Measurements from ENCODE around the gene RNF144A. TPM values are rescaled to one million over a fixed set of nuclear protein-coding genes. Genes with fewer than 3 reads are reported as not detected.

Gene RNF144A
- total and polyA plus RNA-seq, 2 donors (not counting 3 experiments of a cell fraction or from before 2014, with no cell fraction given) = 9.7 to 28.8 TPM

DNA sequence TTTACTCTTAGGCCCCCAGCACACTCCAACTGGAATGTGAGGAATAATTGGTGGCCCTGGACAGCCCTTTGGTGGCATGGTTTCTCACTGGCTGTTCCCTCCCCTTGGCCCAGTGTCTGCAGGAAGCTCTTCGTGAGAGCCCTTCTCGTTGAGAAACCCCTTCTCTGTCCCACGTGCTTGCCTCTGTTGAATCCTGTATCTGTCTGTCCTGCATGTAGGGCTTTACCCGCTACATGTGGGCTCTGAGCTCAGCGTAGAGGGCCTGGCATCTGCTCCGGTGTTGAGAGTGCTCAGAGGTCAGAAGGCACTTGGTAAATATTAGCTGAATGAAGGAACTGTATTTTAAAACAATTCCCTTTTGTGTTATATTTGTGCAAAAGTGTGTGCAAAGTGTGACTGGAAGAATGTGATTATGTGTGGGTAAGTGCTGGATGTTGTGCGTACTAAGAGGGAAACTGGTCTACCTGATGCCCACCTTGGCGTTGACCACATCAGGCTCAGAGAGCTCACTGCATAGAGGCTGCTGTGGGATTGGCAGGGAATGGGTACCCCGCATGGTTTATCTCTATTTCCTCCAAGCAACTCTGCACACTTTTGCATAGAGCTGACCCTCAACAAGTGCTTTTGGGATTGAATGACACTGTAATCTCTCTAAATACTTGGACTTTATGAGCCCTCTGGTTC lies 40.0 kb downstream of the RNF144A start:
- no peak for DNase-seq (ENCODE audit: low read depth, low spot score)
- no peaks in the 10 kb centered on the region for H4K20me1 ChIP-seq (replicated peaks; ENCODE audit: control insufficient read depth, extremely low read depth, insufficient read depth, low read length)
- H3K9ac ChIP-seq (replicated peaks; ENCODE audit: extremely low read depth, insufficient read depth, low read length) = no peak overlapping the region
- dilution Hi-C loops (cut with MboI; ENCODE audit: extremely low pct_ligation_motif_present, low sequenced_read_pairs) = no loop called here
- POLR2A ChIA-PET = no interaction called here
- no peak overlapping the region for H3K4me3 ChIP-seq (replicated peaks in 1 of 3; ENCODE audit: insufficient read depth in 1 of 3, low read depth in 1 of 3, low read length in 3 of 3)
- H3K27me3 ChIP-seq (ENCODE audit: control insufficient read depth in 2 of 2, insufficient read depth in 2 of 2, low read length in 2 of 2) = no peaks in the 10 kb centered on the region
- H3K79me2 ChIP-seq (ENCODE audit: control insufficient read depth, insufficient read depth, low read length) = no peaks in the 10 kb centered on the region
- intact Hi-C loops (cut with micrococcal nuclease) = no loop called here
- BruUV-seq (replicated peaks) = no TSS peak
- no peaks in the 10 kb centered on the region for H3K9me3 ChIP-seq (replicated peaks; ENCODE audit: control insufficient read depth, insufficient read depth, low read length)
- H3K4me1 ChIP-seq (ENCODE audit: control insufficient read depth, extremely low read depth, insufficient read depth, low read length) = no peaks in the 10 kb centered on the region
- no peak overlapping the region for H3K4me2 ChIP-seq (ENCODE audit: insufficient read depth, low read length)
- FAIRE-seq = no peak
- CTCF ChIA-PET = interaction anchor here (0.7 to 2.9 kb wide), 4 partner anchors 11 to 87 kb away, joined by 3 to 8 read pairs (median 5); no protein-coding TSS in a partner anchor
- H2AFZ ChIP-seq (ENCODE audit: low read depth, low read length) = no peak overlapping the region
- no peaks in the 10 kb centered on the region for H3K36me3 ChIP-seq (ENCODE audit: control insufficient read depth in 2 of 2, extremely low read depth in 1 of 2, insufficient read depth in 2 of 2, low read length in 2 of 2)
- H3K27ac ChIP-seq (ENCODE audit: insufficient read depth, low read depth, low read length) = no peak overlapping the region
- H3K9me1 ChIP-seq (replicated peaks; ENCODE audit: control insufficient read depth, extremely low read depth, insufficient read depth, low read length) = no peaks in the 10 kb centered on the region
- TF ChIP-seq JUN (IDR thresholded peaks at IDR 0.05; ENCODE audit: borderline replicate concordance, insufficient read depth, insufficient read length, low read depth) = no peak
- no peak for TF ChIP-seq POLR2AphosphoS5 (IDR thresholded peaks at IDR 0.05; ENCODE audit: insufficient read depth, low read depth, low read length)
- TF ChIP-seq, protein P1, sequence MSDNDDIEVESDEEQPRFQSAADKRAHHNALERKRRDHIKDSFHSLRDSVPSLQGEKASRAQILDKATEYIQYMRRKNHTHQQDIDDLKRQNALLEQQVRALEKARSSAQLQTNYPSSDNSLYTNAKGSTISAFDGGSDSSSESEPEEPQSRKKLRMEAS (IDR thresholded peaks at IDR 0.05; ENCODE audit: insufficient read depth, insufficient read length) = no peak

DNA sequence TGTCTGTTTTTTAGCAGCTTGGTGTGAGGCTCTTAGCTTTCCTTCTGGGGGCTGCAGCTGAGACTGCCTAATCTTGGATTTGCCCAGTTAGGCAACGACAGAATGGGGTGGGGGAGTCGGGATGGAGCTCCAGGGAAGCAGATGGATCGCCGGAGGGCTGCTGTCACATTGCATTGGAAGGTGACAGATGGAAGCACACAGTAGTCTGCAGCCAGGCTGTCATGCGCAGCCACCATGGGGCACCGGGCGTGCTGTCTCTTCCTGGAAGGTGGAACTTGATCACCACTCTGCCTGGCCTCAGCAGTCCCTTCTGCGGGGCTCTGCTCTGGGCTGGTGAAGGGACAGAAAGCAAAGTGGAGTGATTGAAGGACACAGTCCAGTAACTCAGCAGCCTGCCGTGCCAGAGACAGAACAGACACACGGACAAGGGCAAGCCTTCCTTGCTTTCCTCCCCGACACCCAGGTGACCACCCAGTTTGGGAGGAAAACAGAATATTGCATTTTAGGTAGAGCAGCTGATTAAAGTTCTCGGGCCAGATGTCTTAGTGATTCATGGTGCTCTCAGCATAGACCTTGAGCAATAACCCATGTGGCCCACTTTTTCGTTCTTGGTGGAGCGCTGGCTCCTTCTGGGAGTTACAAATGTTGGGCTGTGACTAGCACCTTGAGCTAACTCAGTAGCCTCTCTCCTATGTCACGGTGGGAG lies 40.9 kb downstream of the RNF144A start:
- H3K9ac ChIP-seq (replicated peaks; ENCODE audit: extremely low read depth, insufficient read depth, low read length) = no peak overlapping the region
- no peaks in the 10 kb centered on the region for H3K36me3 ChIP-seq (ENCODE audit: control insufficient read depth in 2 of 2, extremely low read depth in 1 of 2, insufficient read depth in 2 of 2, low read length in 2 of 2)
- no peaks in the 10 kb centered on the region for H3K27me3 ChIP-seq (ENCODE audit: control insufficient read depth in 2 of 2, insufficient read depth in 2 of 2, low read length in 2 of 2)
- dilution Hi-C loops (cut with MboI; ENCODE audit: extremely low pct_ligation_motif_present, low sequenced_read_pairs) = no loop called here
- H4K20me1 ChIP-seq (replicated peaks; ENCODE audit: control insufficient read depth, extremely low read depth, insufficient read depth, low read length) = no peaks in the 10 kb centered on the region
- CTCF ChIA-PET = interaction anchor here (0.7 to 2.9 kb wide), 3 partner anchors 40 to 86 kb away, joined by 3 to 8 read pairs (median 7); no protein-coding TSS in a partner anchor
- FAIRE-seq = no peak
- no peaks in the 10 kb centered on the region for H3K79me2 ChIP-seq (ENCODE audit: control insufficient read depth, insufficient read depth, low read length)
- no peak overlapping the region for H3K27ac ChIP-seq (ENCODE audit: insufficient read depth, low read depth, low read length)
- no peaks in the 10 kb centered on the region for H3K4me1 ChIP-seq (ENCODE audit: control insufficient read depth, extremely low read depth, insufficient read depth, low read length)
- no peaks in the 10 kb centered on the region for H3K9me3 ChIP-seq (replicated peaks; ENCODE audit: control insufficient read depth, insufficient read depth, low read length)
- intact Hi-C loops (cut with micrococcal nuclease) = no loop called here
- H3K9me1 ChIP-seq (replicated peaks; ENCODE audit: control insufficient read depth, extremely low read depth, insufficient read depth, low read length) = no peaks in the 10 kb centered on the region
- POLR2A ChIA-PET = no interaction called here
- no TSS peak for BruUV-seq (replicated peaks)
- no peak overlapping the region for H3K4me3 ChIP-seq (replicated peaks in 1 of 3; ENCODE audit: insufficient read depth in 1 of 3, low read depth in 1 of 3, low read length in 3 of 3)
- TF ChIP-seq, protein P2, sequence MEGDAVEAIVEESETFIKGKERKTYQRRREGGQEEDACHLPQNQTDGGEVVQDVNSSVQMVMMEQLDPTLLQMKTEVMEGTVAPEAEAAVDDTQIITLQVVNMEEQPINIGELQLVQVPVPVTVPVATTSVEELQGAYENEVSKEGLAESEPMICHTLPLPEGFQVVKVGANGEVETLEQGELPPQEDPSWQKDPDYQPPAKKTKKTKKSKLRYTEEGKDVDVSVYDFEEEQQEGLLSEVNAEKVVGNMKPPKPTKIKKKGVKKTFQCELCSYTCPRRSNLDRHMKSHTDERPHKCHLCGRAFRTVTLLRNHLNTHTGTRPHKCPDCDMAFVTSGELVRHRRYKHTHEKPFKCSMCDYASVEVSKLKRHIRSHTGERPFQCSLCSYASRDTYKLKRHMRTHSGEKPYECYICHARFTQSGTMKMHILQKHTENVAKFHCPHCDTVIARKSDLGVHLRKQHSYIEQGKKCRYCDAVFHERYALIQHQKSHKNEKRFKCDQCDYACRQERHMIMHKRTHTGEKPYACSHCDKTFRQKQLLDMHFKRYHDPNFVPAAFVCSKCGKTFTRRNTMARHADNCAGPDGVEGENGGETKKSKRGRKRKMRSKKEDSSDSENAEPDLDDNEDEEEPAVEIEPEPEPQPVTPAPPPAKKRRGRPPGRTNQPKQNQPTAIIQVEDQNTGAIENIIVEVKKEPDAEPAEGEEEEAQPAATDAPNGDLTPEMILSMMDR (IDR thresholded peaks at IDR 0.05; ENCODE audit: extremely low read depth in 1 of 2, insufficient read depth in 1 of 2, low read depth in 1 of 2, low read length in 2 of 2) = no peak
- TF ChIP-seq POLR2A (IDR thresholded peaks at IDR 0.05; ENCODE audit: low read depth, low read length) (no peak), GATA2 (IDR thresholded peaks at IDR 0.05; ENCODE audit: insufficient read depth, insufficient read length, low read depth, low read length) (no peak), POLR2AphosphoS5 (IDR thresholded peaks at IDR 0.05; ENCODE audit: insufficient read depth, low read depth, low read length) (no peak), MYC (IDR thresholded peaks at IDR 0.05; ENCODE audit: low read depth, low read length) (no peak), EZH2 (IDR thresholded peaks at IDR 0.05; ENCODE audit: borderline replicate concordance, low read depth, low read length, severe bottlenecking) (no peak), JUN (IDR thresholded peaks at IDR 0.05; ENCODE audit: borderline replicate concordance, insufficient read depth, insufficient read length, low read depth) (no peak), FOS (IDR thresholded peaks at IDR 0.05; ENCODE audit: borderline replicate concordance, insufficient read depth, low read length) (no peak)
- TF ChIP-seq, protein P1 (IDR thresholded peaks at IDR 0.05; ENCODE audit: insufficient read depth, insufficient read length) = no peak
- no peak overlapping the region for H2AFZ ChIP-seq (ENCODE audit: low read depth, low read length)
- no peak for DNase-seq (ENCODE audit: low read depth, low spot score)
- no peak overlapping the region for H3K4me2 ChIP-seq (ENCODE audit: insufficient read depth, low read length)

Data from endothelial cell of umbilical vein (primary cell).